HEK293 (cell line): Measurements from ENCODE around the gene ZNF48.

ENCODE experiments used
- CTCF ChIA-PET: fragments of 350-600 bp; formaldehyde crosslinking; extraction: SDS; loops from one replicate; lab custom pipeline; 2021; ENCODE audit warnings: antibody characterized with exemption; lab: Yijun Ruan, JAX
- POLR2A ChIA-PET: fragments of 300-600 bp; formaldehyde crosslinking; extraction: SDS; loops from one replicate; lab custom pipeline; 2020; ENCODE audit warnings: antibody characterized with exemption, inconsistent platforms; lab: Yijun Ruan, JAX
- H3K27ac ChIP-seq: fragments of 200-500 bp; sonication (Bioruptor generic); 2 replicates; pipeline ENCODE4 v1.5.1; 2014; ENCODE audit warnings: low read depth, low read length, control low read depth, inconsistent platforms; ENCODE audit errors: extremely low read depth
- H3K36me3 ChIP-seq, 2 experiments: fragments of 200-500 bp in 1 of 2; sonication (Bioruptor generic) in 1 of 2; 1 replicate in 1 of 2; 2 replicates in 1 of 2; pipeline ENCODE4 v1.5.1; 2014 to 2017; ENCODE audit warnings: inconsistent platforms in 2 of 2, low read length in 2 of 2; ENCODE audit not compliant: control insufficient read depth in 2 of 2, insufficient read depth in 1 of 2
- H3K4me1 ChIP-seq: fragments of 200-500 bp; sonication (Bioruptor generic); 2 replicates; pipeline ENCODE4 v1.5.1; 2014; ENCODE audit warnings: mild to moderate bottlenecking, low read length, inconsistent platforms; ENCODE audit not compliant: control insufficient read depth, insufficient read depth
- H3K4me3 ChIP-seq: 2 replicates; pipeline ENCODE4 v1.5.1; 2011; ENCODE audit warnings: low read depth, mild to moderate bottlenecking, control low read depth, low read length, moderate library complexity
- H3K9me3 ChIP-seq: fragments of 200-500 bp; sonication (Bioruptor generic); 2 replicates; pipeline ENCODE4 v1.5.1; 2014; ENCODE audit warnings: low read depth, low read length, inconsistent platforms; ENCODE audit not compliant: control insufficient read depth, insufficient read depth
- ATF2 ChIP-seq: fragments of 450-650 bp; formaldehyde crosslinking; IDR thresholded peaks from 2 replicates; pipeline ENCODE4 v1.5.1; 2016; ENCODE audit warnings: missing biosample characterization, missing genetic modification characterization, low read depth
- BCL11B ChIP-seq: fragments of 450-650 bp; formaldehyde crosslinking; IDR thresholded peaks from 2 replicates; pipeline ENCODE4 v1.5.1; 2016; ENCODE audit warnings: low read depth, missing biosample characterization, missing genetic modification characterization
- EGR2 ChIP-seq: fragments of 450-650 bp; formaldehyde crosslinking; IDR thresholded peaks from 2 replicates; pipeline ENCODE4 v1.5.1; 2016; ENCODE audit warnings: low read depth, missing biosample characterization, missing genetic modification characterization
- KLF1 ChIP-seq: fragments of 450-650 bp; formaldehyde crosslinking; IDR thresholded peaks from 2 replicates; pipeline ENCODE4 v1.5.1; 2016; ENCODE audit warnings: missing biosample characterization, missing genetic modification characterization
- KLF10 ChIP-seq: fragments of 450-650 bp; IDR thresholded peaks from 2 replicates; pipeline ENCODE4 v1.5.1; 2018; ENCODE audit warnings: missing biosample characterization, mild to moderate bottlenecking, missing genetic modification characterization
- MYNN ChIP-seq: fragments of 450-650 bp; formaldehyde crosslinking; IDR thresholded peaks from 2 replicates; pipeline ENCODE4 v1.5.1; 2016; ENCODE audit warnings: missing biosample characterization, missing genetic modification characterization, borderline replicate concordance
- OVOL3 ChIP-seq: fragments of 450-650 bp; formaldehyde crosslinking; IDR thresholded peaks from 2 replicates; pipeline ENCODE4 v1.5.1; 2016; ENCODE audit warnings: missing biosample characterization, missing genetic modification characterization
- PRDM10 ChIP-seq: fragments of 450-650 bp; formaldehyde crosslinking; IDR thresholded peaks from 2 replicates; pipeline ENCODE4 v1.5.1; 2016; ENCODE audit warnings: missing biosample characterization, missing genetic modification characterization
- REST ChIP-seq: fragments of 450-650 bp; formaldehyde crosslinking; IDR thresholded peaks from 2 replicates; pipeline ENCODE4 v1.5.1; 2016; ENCODE audit warnings: missing biosample characterization, missing genetic modification characterization
- SCRT1 ChIP-seq: fragments of 450-650 bp; formaldehyde crosslinking; IDR thresholded peaks from 2 replicates; pipeline ENCODE4 v1.5.1; 2016; ENCODE audit warnings: missing biosample characterization, missing genetic modification characterization, borderline replicate concordance
- SCRT2 ChIP-seq: fragments of 450-650 bp; formaldehyde crosslinking; IDR thresholded peaks from 2 replicates; pipeline ENCODE4 v1.5.1; 2016; ENCODE audit warnings: missing biosample characterization, missing genetic modification characterization
- SP2 ChIP-seq: fragments of 450-650 bp; formaldehyde crosslinking; IDR thresholded peaks from 2 replicates; pipeline ENCODE4 v1.5.1; 2016; ENCODE audit warnings: missing biosample characterization, missing genetic modification characterization
- ZBTB44 ChIP-seq: fragments of 450-650 bp; IDR thresholded peaks from 2 replicates; pipeline ENCODE4 v1.5.1; 2018; ENCODE audit warnings: missing biosample characterization, mild to moderate bottlenecking, missing genetic modification characterization
- ZBTB48 ChIP-seq: fragments of 450-650 bp; formaldehyde crosslinking; IDR thresholded peaks from 2 replicates; pipeline ENCODE4 v1.5.1; 2016; ENCODE audit warnings: missing biosample characterization, missing genetic modification characterization
- ZNF138 ChIP-seq: fragments of 450-650 bp; formaldehyde crosslinking; IDR thresholded peaks from 2 replicates; pipeline ENCODE4 v1.5.1; 2016; ENCODE audit warnings: missing biosample characterization, missing genetic modification characterization, borderline replicate concordance
- ZNF19 ChIP-seq: fragments of 450-650 bp; formaldehyde crosslinking; IDR thresholded peaks from 2 replicates; pipeline ENCODE4; 2016; ENCODE audit warnings: missing biosample characterization, missing genetic modification characterization, low read depth
- ZNF341 ChIP-seq: fragments of 450-650 bp; formaldehyde crosslinking; IDR thresholded peaks from 2 replicates; pipeline ENCODE4; 2016; ENCODE audit warnings: low read depth, missing biosample characterization, missing genetic modification characterization
- ZNF423 ChIP-seq: fragments of 450-650 bp; formaldehyde crosslinking; IDR thresholded peaks from 2 replicates; pipeline ENCODE4 v1.5.1; 2016; ENCODE audit warnings: missing biosample characterization, missing genetic modification characterization
- ZNF544 ChIP-seq: fragments of 450-650 bp; formaldehyde crosslinking; IDR thresholded peaks from 2 replicates; pipeline ENCODE4 v1.5.0; 2017; ENCODE audit warnings: missing biosample characterization, missing genetic modification characterization
- ZNF626 ChIP-seq: fragments of 450-650 bp; sonication (Bioruptor Pico); formaldehyde crosslinking; IDR thresholded peaks from 2 replicates; pipeline ENCODE4 v1.5.1; 2018; ENCODE audit warnings: missing biosample characterization, missing genetic modification characterization, inconsistent platforms
- ZNF664 ChIP-seq: fragments of 450-650 bp; formaldehyde crosslinking; IDR thresholded peaks from 2 replicates; pipeline ENCODE4 v1.5.1; 2016; ENCODE audit warnings: missing biosample characterization, missing genetic modification characterization
- ZNF768 ChIP-seq: fragments of 450-650 bp; formaldehyde crosslinking; IDR thresholded peaks from 2 replicates; pipeline ENCODE4 v1.5.1; 2018; ENCODE audit warnings: missing biosample characterization, mild to moderate bottlenecking, missing genetic modification characterization
- ZSCAN16 ChIP-seq: fragments of 450-650 bp; formaldehyde crosslinking; IDR thresholded peaks from 2 replicates; pipeline ENCODE4 v1.5.1; 2016; ENCODE audit warnings: missing biosample characterization, missing genetic modification characterization
- ZSCAN30 ChIP-seq: fragments of 450-650 bp; IDR thresholded peaks from 2 replicates; pipeline ENCODE4 v1.5.1; 2018; ENCODE audit warnings: missing biosample characterization, mild to moderate bottlenecking, missing genetic modification characterization, moderate library complexity

The ZNF48 gene

GRCh38 chr16:30398661-30399434, 3.6 kb downstream of the ZNF48 start (continued):
- no peak for TF ChIP-seq BCL11B (tag by site-specific recombination)
- no peak for TF ChIP-seq ZNF19 (tag by site-specific recombination)
- TF ChIP-seq ZBTB44 (tag by site-specific recombination) = no peak
- TF ChIP-seq SP2 (tag by site-specific recombination) = peak; percentile 28; the same call in 1 of the 2 replicates
- no peak for TF ChIP-seq MYNN (tag by site-specific recombination)
- TF ChIP-seq KLF1 (tag by site-specific recombination) = peak; percentile 54
- peak; percentile 42 for TF ChIP-seq EGR2 (tag by site-specific recombination)
- TF ChIP-seq ZNF138 = no peak
- TF ChIP-seq SCRT1 (tag by site-specific recombination) = peak; percentile 87
- TF ChIP-seq PRDM10 (tag by site-specific recombination) = no peak
- TF ChIP-seq ZNF544 (tag by site-specific recombination) = no peak
- TF ChIP-seq KLF10 = no peak
- no peak for TF ChIP-seq ATF2 (tag by site-specific recombination)
- no peak for TF ChIP-seq ZSCAN30 (tag by site-specific recombination)
- peak; percentile 79; the same call in 1 of the 2 replicates for TF ChIP-seq SCRT2 (tag by site-specific recombination)
- TF ChIP-seq ZNF341 (tag by site-specific recombination) = 0 out of 2 replicates have a peak, but pooled peaks have one; percentile 8
- TF ChIP-seq, all 188 proteins: peak for 11

- Histone ChIP-seq H3K4me1 (peaks cover 13% of the 10 kb centered on the region), H3K4me3 (peak overlapping the region; percentile 52), H3K27ac (peak overlapping the region; percentile 95), H3K36me3 (peaks cover 0 to 27% of the 10 kb centered on the region in 2 experiments; a peak in 2 of 3 replicates), H3K9me3 (no peaks in the 10 kb centered on the region)
- CTCF ChIA-PET = interaction anchor here (0.7 to 1.2 kb wide), 5 partner anchors 10 to 127 kb away, joined by 3 to 4 read pairs (median 4); partner anchors contain the start of gene TBC1D10B
- POLR2A ChIA-PET = interaction anchor here (0.5 to 3.8 kb wide), 10 partner anchors 9 to 334 kb away, joined by 3 to 20 read pairs (median 4); partner anchors contain the start of genes ALDOA, CD2BP2, TBC1D10B and ZNF689
- TF ChIP-seq REST (tag by site-specific recombination) = 0 out of 2 replicates have a peak, but pooled peaks have one; percentile 20
- peak; percentile 91 for TF ChIP-seq ZBTB48 (tag by site-specific recombination)
- no peak for TF ChIP-seq ZNF423
- TF ChIP-seq ZSCAN16 (tag by site-specific recombination) = no peak
- TF ChIP-seq OVOL3 (tag by site-specific recombination) = no peak
- 0 out of 2 replicates have a peak, but pooled peaks have one; percentile 5 for TF ChIP-seq ZNF664 (tag by site-specific recombination)
- no peak for TF ChIP-seq ZNF626
- 0 out of 2 replicates have a peak, but pooled peaks have one; percentile 21 for TF ChIP-seq ZNF768 (tag by site-specific recombination)
- TF ChIP-seq KLF1 (tag by site-specific recombination) = no peak
Observed at GRCh38 chr16:30399435-30400186, 4.4 kb downstream of the ZNF48 start.
